Liver (tissue), 9 donors: ENCODE measurements around the gene ZWINT. TPM values are rescaled to one million over a fixed set of nuclear protein-coding genes. Genes with fewer than 3 reads are reported as not detected.

Experiments
- DNase-seq: peaks from one replicate; pipeline ENCODE4 v3.0.0-alpha.2; 2017; ENCODE audit warnings: low spot score
- H3K27ac ChIP-seq, 2 donors: one replicate each; pipeline ENCODE4 v1.7.0; 2013; ENCODE audit warnings: inconsistent platforms in 2 of 2, low read length in 2 of 2, control low read depth in 1 of 2, low read depth in 1 of 2, mild to moderate bottlenecking in 1 of 2
- H3K27me3 ChIP-seq, 4 donors: one replicate each; pipeline versions ENCODE4 v1.6.1 to v1.7.0; 2013; ENCODE audit warnings: low read length in 3 of 4, inconsistent platforms in 1 of 4, mild to moderate bottlenecking in 1 of 4, moderate library complexity in 1 of 4; ENCODE audit not compliant: control insufficient read depth in 4 of 4, insufficient read depth in 4 of 4
- H3K36me3 ChIP-seq, 4 donors: one replicate each; pipeline versions ENCODE4 v1.6.1 to v1.7.0; 2013; ENCODE audit warnings: low read length in 3 of 4, mild to moderate bottlenecking in 3 of 4, low read depth in 1 of 4, moderate library complexity in 1 of 4; ENCODE audit not compliant: control insufficient read depth in 4 of 4, insufficient read depth in 3 of 4
- H3K4me1 ChIP-seq, 4 donors: one replicate each; pipeline versions ENCODE4 v1.6.1 to v1.7.0; 2013; ENCODE audit warnings: low read length in 3 of 4, mild to moderate bottlenecking in 3 of 4, moderate library complexity in 1 of 4; ENCODE audit not compliant: control insufficient read depth in 4 of 4, insufficient read depth in 4 of 4
- H3K4me3 ChIP-seq, 3 donors: one replicate each; pipeline versions ENCODE4 v1.6.1 to v1.7.0; 2013; ENCODE audit warnings: low read length in 3 of 3, control low read depth in 1 of 3, low read depth in 1 of 3, mild to moderate bottlenecking in 1 of 3
- H3K9ac ChIP-seq, 2 donors: one replicate each; pipeline ENCODE4 v1.7.0; 2013; ENCODE audit warnings: low read length in 2 of 2, mild to moderate bottlenecking in 2 of 2, moderate library complexity in 2 of 2, control low read depth in 1 of 2, low read depth in 1 of 2
- H3K9me3 ChIP-seq, 4 donors: one replicate each; pipeline versions ENCODE4 v1.6.1 to v1.7.0; 2013; ENCODE audit warnings: low read length in 3 of 4; ENCODE audit not compliant: control insufficient read depth in 4 of 4
- ATF3 ChIP-seq: IDR thresholded peaks from 2 replicates; pipeline ENCODE4 v1.6.1; 2016; ENCODE audit warnings: antibody characterized with exemption
- CTCF ChIP-seq: fragments of 150-350 bp; IDR thresholded peaks from 2 replicates; pipeline ENCODE4 v1.5.1; 2017; ENCODE audit warnings: improper control_type of control experiment, low read depth, low read length; ENCODE audit not compliant: missing input control
- EGR1 ChIP-seq, 2 donors: IDR thresholded peaks; 2 replicates each; pipeline ENCODE4 v1.6.1; 2016 to 2018; ENCODE audit warnings: antibody characterized with exemption in 2 of 2, low read depth in 2 of 2
- FOXA1 ChIP-seq: IDR thresholded peaks from 2 replicates; pipeline ENCODE4 v1.6.1; 2016; ENCODE audit warnings: antibody characterized with exemption
- FOXA2 ChIP-seq: IDR thresholded peaks from 2 replicates; pipeline ENCODE4 v1.6.1; 2016; ENCODE audit warnings: antibody characterized with exemption
- GABPA ChIP-seq, 2 donors: IDR thresholded peaks in 1 of 2; conservative IDR thresholded peaks in 1 of 2; 2 replicates each; pipeline ENCODE4 v1.6.1; 2016; ENCODE audit warnings: antibody characterized with exemption in 2 of 2, mild to moderate bottlenecking in 1 of 2, moderate library complexity in 1 of 2
- HNF4A ChIP-seq, 2 donors: conservative IDR thresholded peaks; 2 replicates each; pipeline ENCODE4 v1.6.1; 2016; ENCODE audit warnings: antibody characterized with exemption in 2 of 2, mild to moderate bottlenecking in 2 of 2
- HNF4G ChIP-seq: IDR thresholded peaks from 2 replicates; pipeline ENCODE4 v1.6.1; 2016; ENCODE audit warnings: antibody characterized with exemption
- JUND ChIP-seq, 2 donors: IDR thresholded peaks; 2 replicates each; pipeline ENCODE4 v1.6.1; 2016; ENCODE audit warnings: antibody characterized with exemption in 2 of 2
- MAX ChIP-seq: IDR thresholded peaks from 2 replicates; pipeline ENCODE4 v1.6.1; 2016; ENCODE audit warnings: antibody characterized with exemption
- NR2F2 ChIP-seq: IDR thresholded peaks from 2 replicates; pipeline ENCODE4 v1.6.1; 2016; ENCODE audit warnings: antibody characterized with exemption
- RAD21 ChIP-seq, 2 donors: IDR thresholded peaks; 2 replicates each; pipeline ENCODE4 v1.6.1; 2016; ENCODE audit warnings: antibody characterized with exemption in 2 of 2, mild to moderate bottlenecking in 2 of 2
- REST ChIP-seq: IDR thresholded peaks from 2 replicates; pipeline ENCODE4 v1.6.1; 2016; ENCODE audit warnings: antibody characterized with exemption, mild to moderate bottlenecking
- RXRA ChIP-seq, 2 donors: IDR thresholded peaks; 2 replicates each; pipeline ENCODE4 v1.6.1; 2017 to 2018; ENCODE audit warnings: antibody characterized with exemption in 2 of 2, mild to moderate bottlenecking in 1 of 2
- SP1 ChIP-seq: IDR thresholded peaks from 2 replicates; pipeline ENCODE4 v1.6.1; 2018; ENCODE audit warnings: antibody characterized with exemption, mild to moderate bottlenecking
- YY1 ChIP-seq: IDR thresholded peaks from 2 replicates; pipeline ENCODE4 v1.6.1; 2016; ENCODE audit warnings: antibody characterized with exemption, mild to moderate bottlenecking
- ZBTB33 ChIP-seq: IDR thresholded peaks from 2 replicates; pipeline ENCODE4 v1.6.1; 2016; ENCODE audit warnings: antibody characterized with exemption
- WGBS: extraction: QIAGEN DNeasy Blood & Tissue Kit; methylation state at CpG from one replicate; pipeline ENCODE4 v1.1.7; 2013; 5-methylcytosine and 5-hydroxymethylcytosine counted together
- polyA plus RNA-seq, 2 donors: library from polyadenylated mRNA; stranded (reverse) in 1 of 2; unstranded in 1 of 2; fragments of 200-250 nt in 1 of 2; fragments of >200 nt in 1 of 2; fragmentation: Nextera tagmentation in 1 of 2; extraction: Ambion mirVana in 1 of 2; gene quantifications; one replicate each; pipeline versions ENCODE4 v1.2.1 to v1.2.3, GENCODE V29; 2013 to 2015
- total RNA-seq, 2 donors: library from RNA; depleted of rRNA; stranded (reverse); fragments of >200 nt; gene quantifications; one replicate each; pipeline ENCODE4 v1.2.3, GENCODE V29; 2014
- donor health status: healthy.
- donor health status: healthy.
- donor health status: healthy.
- donor health status: healthy.
- donor health status: healthy.

The ZWINT gene
- total and polyA plus RNA-seq, 4 donors = 0.25 to 53.6 (median 5.5) TPM

GRCh38 chr10:56346845-56347415 lies 14.1 kb downstream of the ZWINT start (continued):
- TF ChIP-seq EGR1 (IDR thresholded peaks at IDR 0.05; ENCODE audit: low read depth in 2 of 2) (no peak), GABPA (IDR thresholded peaks at IDR 0.05 in 1 of 2, conservative IDR thresholded peaks at IDR 0.05 in 1 of 2) (no peak), MAX (no peak)

GRCh38 chr10:56341612-56342011 lies 19.4 kb downstream of the ZWINT start:
- H3K27ac ChIP-seq = no peak overlapping the region
- H3K9ac ChIP-seq = no peak overlapping the region
- DNase-seq = no peak
- TF ChIP-seq RXRA (IDR thresholded peaks at IDR 0.05) = no peak
- no peak for TF ChIP-seq HNF4A (conservative IDR thresholded peaks at IDR 0.05)
- no peak for TF ChIP-seq GABPA (IDR thresholded peaks at IDR 0.05 in 1 of 2, conservative IDR thresholded peaks at IDR 0.05 in 1 of 2)
- no peak for TF ChIP-seq ATF3
- no peak for TF ChIP-seq FOXA1
- TF ChIP-seq EGR1 (IDR thresholded peaks at IDR 0.05; ENCODE audit: low read depth in 2 of 2) = no peak
- no peak for TF ChIP-seq NR2F2
- TF ChIP-seq MAX = no peak
- no peak for TF ChIP-seq REST
- TF ChIP-seq FOXA2 = no peak
- no peaks in the 10 kb centered on the region for H3K9me3 ChIP-seq
- H3K36me3 ChIP-seq = no peaks in the 10 kb centered on the region
- 89% methylated on average over 1 of the region's 1 CpG for WGBS
- no peaks in the 10 kb centered on the region for H3K27me3 ChIP-seq
- no peaks in the 10 kb centered on the region for H3K4me1 ChIP-seq
- no peak overlapping the region for H3K4me3 ChIP-seq

GRCh38 chr10:56329961-56330360 lies 31.1 kb downstream of the ZWINT start:
- WGBS = 85% methylated on average over 2 of the region's 2 CpGs
- Histone ChIP-seq H3K9me3 (no peaks in the 10 kb centered on the region), H3K27me3 (no peaks in the 10 kb centered on the region), H3K9ac (no peak overlapping the region), H3K4me1 (no peaks in the 10 kb centered on the region), H3K27ac (no peak overlapping the region), H3K36me3 (no peaks in the 10 kb centered on the region), H3K4me3 (no peak overlapping the region)
- TF ChIP-seq YY1 (no peak), HNF4G (no peak), EGR1 (IDR thresholded peaks at IDR 0.05; ENCODE audit: low read depth in 2 of 2) (no peak), CTCF (no peak), HNF4A (conservative IDR thresholded peaks at IDR 0.05) (no peak), RAD21 (IDR thresholded peaks at IDR 0.05) (no peak), GABPA (IDR thresholded peaks at IDR 0.05 in 1 of 2, conservative IDR thresholded peaks at IDR 0.05 in 1 of 2) (no peak), ATF3 (no peak), SP1 (no peak), JUND (IDR thresholded peaks at IDR 0.05) (no peak), FOXA1 (no peak), RXRA (IDR thresholded peaks at IDR 0.05) (no peak), ZBTB33 (no peak), FOXA2 (no peak)
- no peak for DNase-seq
